Endothelial cell of umbilical vein (primary cell): ENCODE measurements around the gene FMR1NB. TPM values are rescaled to one million over a fixed set of nuclear protein-coding genes. Genes with fewer than 3 reads are reported as not detected.

Experiments
- BruUV-seq: library from RNA; stranded (reverse); fragments of 400-500 nt; replicated peaks from 2 replicates; lab custom pipeline; 2021; lab: Mats Ljungman, UMichigan
- CTCF ChIA-PET: fragments of 300-600, 350-600 bp; sonication (Branson Sonifier 250); formaldehyde crosslinking; loops from one replicate; lab custom pipeline; 2021; ENCODE audit warnings: antibody characterized with exemption, inconsistent platforms; lab: Charles Lee
- POLR2A ChIA-PET: fragments of 300-600, 350-600 bp; sonication (Branson Sonifier 250); formaldehyde crosslinking; loops from one replicate; lab custom pipeline; 2021; ENCODE audit warnings: antibody characterized with exemption, inconsistent platforms; lab: Charles Lee
- DNase-seq: peaks from one replicate; pipeline ENCODE4 v3.0.0-alpha.2; 2011; ENCODE audit warnings: low read depth, low spot score
- FAIRE-seq: peaks from 2 replicates; lab custom pipeline; 2011; peaks lifted over from hg19 to GRCh38; lab: Jason Lieb, UNC
- H2AFZ ChIP-seq: 2 replicates; pipeline ENCODE4 v1.6.0; 2012; ENCODE audit warnings: low read depth, low read length, control low read depth, inconsistent platforms
- H3K27ac ChIP-seq: 2 replicates; pipeline ENCODE4 v1.5.1; 2011; ENCODE audit warnings: low read depth, mild to moderate bottlenecking, control low read depth, low read length, moderate library complexity; ENCODE audit not compliant: insufficient read depth
- H3K27me3 ChIP-seq, 2 experiments: 2 replicates each; pipeline versions ENCODE4 v1.6.0 to v1.6.1; 2011; ENCODE audit warnings: low read length in 2 of 2, mixed read lengths in 1 of 2; ENCODE audit not compliant: control insufficient read depth in 2 of 2, insufficient read depth in 2 of 2
- H3K36me3 ChIP-seq, 2 experiments: 2 replicates in 1 of 2; 3 replicates in 1 of 2; pipeline ENCODE4 v1.5.1; 2011; ENCODE audit warnings: low read length in 2 of 2, mild to moderate bottlenecking in 1 of 2, moderate library complexity in 1 of 2; ENCODE audit not compliant: control insufficient read depth in 2 of 2, insufficient read depth in 2 of 2; ENCODE audit errors: extremely low read depth in 1 of 2
- H3K4me1 ChIP-seq: 3 replicates; pipeline ENCODE4 v1.5.1; 2011; ENCODE audit warnings: mild to moderate bottlenecking, low read length; ENCODE audit not compliant: control insufficient read depth, insufficient read depth; ENCODE audit errors: extremely low read depth
- H3K4me2 ChIP-seq: 2 replicates; pipeline ENCODE4 v1.6.1; 2011; ENCODE audit warnings: low read length, control low read depth, mixed read lengths; ENCODE audit not compliant: insufficient read depth
- H3K4me3 ChIP-seq, 3 experiments: fragments of 200-600 bp in 1 of 3; sonication (generic), shearing (Covaris generic) in 1 of 3; replicated peaks in 1 of 3; 2 replicates each; pipeline ENCODE4 v1.5.1; 2011 to 2016; ENCODE audit warnings: control low read depth in 3 of 3, low read length in 3 of 3, mild to moderate bottlenecking in 2 of 3, inconsistent platforms in 1 of 3, low read depth in 1 of 3, moderate library complexity in 1 of 3; ENCODE audit not compliant: insufficient read depth in 1 of 3
- H3K79me2 ChIP-seq: 2 replicates; pipeline ENCODE4 v1.6.0; 2012; ENCODE audit warnings: low read length, inconsistent platforms; ENCODE audit not compliant: control insufficient read depth, insufficient read depth
- H3K9ac ChIP-seq: replicated peaks from 2 replicates; pipeline ENCODE3; 2011; ENCODE audit warnings: low read length, control low read depth; ENCODE audit not compliant: insufficient read depth; ENCODE audit errors: extremely low read depth
- H3K9me1 ChIP-seq: replicated peaks from 3 replicates; pipeline ENCODE4 v1.6.0; 2011; ENCODE audit warnings: mild to moderate bottlenecking, low read length; ENCODE audit not compliant: control insufficient read depth, insufficient read depth; ENCODE audit errors: extremely low read depth
- H3K9me3 ChIP-seq: replicated peaks from 2 replicates; pipeline ENCODE4 v1.5.1; 2012; ENCODE audit warnings: low read length, inconsistent platforms; ENCODE audit not compliant: control insufficient read depth, insufficient read depth
- H4K20me1 ChIP-seq: replicated peaks from 2 replicates; pipeline ENCODE3; 2011; ENCODE audit warnings: mild to moderate bottlenecking, low read length; ENCODE audit not compliant: control insufficient read depth, insufficient read depth; ENCODE audit errors: extremely low read depth
- EZH2 ChIP-seq: IDR thresholded peaks from 2 replicates; pipeline ENCODE4 v1.6.1; 2012; ENCODE audit warnings: borderline replicate concordance, low read depth, mild to moderate bottlenecking, moderate library complexity, low read length, inconsistent platforms; ENCODE audit not compliant: severe bottlenecking
- FOS ChIP-seq: IDR thresholded peaks from 2 replicates; pipeline ENCODE4 v1.6.1; 2011; ENCODE audit warnings: mild to moderate bottlenecking, low read length, moderate library complexity, borderline replicate concordance; ENCODE audit not compliant: insufficient read depth
- GATA2 ChIP-seq: IDR thresholded peaks from 2 replicates; pipeline ENCODE4 v1.7.0; 2011; ENCODE audit warnings: low read depth, mild to moderate bottlenecking, moderate library complexity, mixed read lengths, low read length; ENCODE audit not compliant: insufficient read length, insufficient read depth
- JUN ChIP-seq: IDR thresholded peaks from 2 replicates; pipeline ENCODE4 v1.6.1; 2011; ENCODE audit warnings: borderline replicate concordance, low read depth; ENCODE audit not compliant: insufficient read length, insufficient read depth
- MAX ChIP-seq: IDR thresholded peaks from 2 replicates; pipeline ENCODE4 v1.6.1; 2011; ENCODE audit not compliant: insufficient read depth, insufficient read length
- MYC ChIP-seq: IDR thresholded peaks from one replicate; pipeline ENCODE4 v1.6.1; 2011; ENCODE audit warnings: mild to moderate bottlenecking, low read depth, low read length
- POLR2A ChIP-seq: IDR thresholded peaks from 2 replicates; pipeline ENCODE4 v1.6.1; 2012; ENCODE audit warnings: low read depth, mild to moderate bottlenecking, control low read depth, low read length
- POLR2AphosphoS5 ChIP-seq: IDR thresholded peaks from 2 replicates; pipeline ENCODE4 v1.6.1; 2012; ENCODE audit warnings: low read depth, mild to moderate bottlenecking, control low read depth, low read length, moderate library complexity; ENCODE audit not compliant: insufficient read depth
- dilution Hi-C: fragments of 300-500 bp; cut with MboI; formaldehyde crosslinking; loops from one replicate; pipeline ENCODE4 v1.15.0; 2019; ENCODE audit warnings: low sequenced_read_pairs; ENCODE audit not compliant: extremely low pct_ligation_motif_present
- intact Hi-C: fragments of 100-400 bp; cut with micrococcal nuclease; formaldehyde crosslinking; loops from one replicate; pipeline ENCODE4 v1.10.0; 2022
- polyA plus RNA-seq, 4 experiments: library from polyadenylated mRNA; depleted of rRNA in 3 of 4; stranded (reverse) in 3 of 4; unstranded in 1 of 4; fragments of >200 nt; gene quantifications; 2 replicates each; pipeline versions ENCODE4 v1.2.1 to v1.2.3, GENCODE V29; 2011 to 2012; ENCODE audit warnings: missing spikeins in 1 of 4
- total RNA-seq: library from RNA; stranded (reverse); gene quantifications from 2 replicates; pipeline ENCODE4 v1.2.3, GENCODE V29; 2021
- TF ChIP-seq, protein P1 (sequence below), 2 donors: IDR thresholded peaks; 1 replicate in 1 of 2; 2 replicates in 1 of 2; pipeline ENCODE4 v1.5.1; 2011; ENCODE audit warnings: low read length in 2 of 2, mild to moderate bottlenecking in 2 of 2, moderate library complexity in 2 of 2, control low read depth in 1 of 2, inconsistent platforms in 1 of 2, low read depth in 1 of 2; ENCODE audit not compliant: insufficient read depth in 1 of 2; ENCODE audit errors: extremely low read depth in 1 of 2

The FMR1NB gene
- total and polyA plus RNA-seq, 2 donors (not counting 3 experiments of a cell fraction or from before 2014, with no cell fraction given) = not detected

DNA sequence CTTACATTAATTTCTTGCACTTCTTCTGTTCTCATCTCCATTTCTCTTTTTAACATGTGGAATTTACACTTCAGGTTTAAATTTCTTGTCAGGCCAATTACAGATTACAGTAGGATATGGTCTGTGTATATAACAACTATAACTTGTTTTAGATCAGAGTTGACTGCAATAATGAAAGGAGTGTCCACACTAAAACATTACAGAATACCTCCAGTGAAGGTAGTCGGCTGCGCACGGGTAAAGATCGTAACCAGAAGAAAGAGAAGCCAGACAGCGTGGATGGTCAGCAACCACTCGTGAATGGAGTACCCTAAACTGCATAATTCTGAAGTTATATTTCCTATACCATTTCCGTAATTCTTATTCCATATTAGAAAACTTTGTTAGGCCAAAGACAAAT is 32.6 kb upstream of the FMR1NB start:
- TF ChIP-seq JUN = no peak
- TF ChIP-seq EZH2 = no peak
- TF ChIP-seq GATA2 = no peak
- no peak for TF ChIP-seq MAX
- no peak for TF ChIP-seq POLR2A
- TF ChIP-seq, protein P1, sequence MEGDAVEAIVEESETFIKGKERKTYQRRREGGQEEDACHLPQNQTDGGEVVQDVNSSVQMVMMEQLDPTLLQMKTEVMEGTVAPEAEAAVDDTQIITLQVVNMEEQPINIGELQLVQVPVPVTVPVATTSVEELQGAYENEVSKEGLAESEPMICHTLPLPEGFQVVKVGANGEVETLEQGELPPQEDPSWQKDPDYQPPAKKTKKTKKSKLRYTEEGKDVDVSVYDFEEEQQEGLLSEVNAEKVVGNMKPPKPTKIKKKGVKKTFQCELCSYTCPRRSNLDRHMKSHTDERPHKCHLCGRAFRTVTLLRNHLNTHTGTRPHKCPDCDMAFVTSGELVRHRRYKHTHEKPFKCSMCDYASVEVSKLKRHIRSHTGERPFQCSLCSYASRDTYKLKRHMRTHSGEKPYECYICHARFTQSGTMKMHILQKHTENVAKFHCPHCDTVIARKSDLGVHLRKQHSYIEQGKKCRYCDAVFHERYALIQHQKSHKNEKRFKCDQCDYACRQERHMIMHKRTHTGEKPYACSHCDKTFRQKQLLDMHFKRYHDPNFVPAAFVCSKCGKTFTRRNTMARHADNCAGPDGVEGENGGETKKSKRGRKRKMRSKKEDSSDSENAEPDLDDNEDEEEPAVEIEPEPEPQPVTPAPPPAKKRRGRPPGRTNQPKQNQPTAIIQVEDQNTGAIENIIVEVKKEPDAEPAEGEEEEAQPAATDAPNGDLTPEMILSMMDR (IDR thresholded peaks at IDR 0.05; ENCODE audit: extremely low read depth in 1 of 2, insufficient read depth in 1 of 2, low read depth in 1 of 2, low read length in 2 of 2) = no peak
- TF ChIP-seq POLR2AphosphoS5 = no peak
- no peak for TF ChIP-seq MYC
- TF ChIP-seq FOS = no peak
- Histone ChIP-seq H3K9me3 (no peaks in the 10 kb centered on the region), H4K20me1 (no peaks in the 10 kb centered on the region), H3K9ac (no peak overlapping the region), H3K4me3 (no peak overlapping the region), H3K79me2 (no peaks in the 10 kb centered on the region), H3K9me1 (no peaks in the 10 kb centered on the region), H3K36me3 (peaks cover 0 to 2% of the 10 kb centered on the region in 2 experiments), H3K4me2 (no peak overlapping the region), H3K27ac (no peak overlapping the region), H3K4me1 (no peaks in the 10 kb centered on the region), H2AFZ (no peak overlapping the region), H3K27me3 (no peaks in the 10 kb centered on the region)
- intact Hi-C loops = no loop called here
- ChIA-PET POLR2A (no interaction called here), CTCF (no interaction called here)
- no TSS peak for BruUV-seq
- FAIRE-seq = no peak
- dilution Hi-C loops = no loop called here
- DNase-seq = no peak
